ENCODE results near the gene SSBP3.
"Not testable (repeated sequence)": the region's sequence is repeated elsewhere in the genome, so short reads cannot be mapped to it uniquely, and the experiment has no call there.

Gene SSBP3

GRCh38 chr1:54436826-54437225 lies 30.6 kb upstream of the SSBP3 start:
- H3K27me3 ChIP-seq = no peaks in the 10 kb centered on the region
- no peak overlapping the region for H3K9ac ChIP-seq
- no peak overlapping the region for H3K4me2 ChIP-seq
- no peak overlapping the region for H3K4me3 ChIP-seq
- no peak overlapping the region for H3K27ac ChIP-seq
- H3K9me3 ChIP-seq (replicated peaks in 1 of 11) = no peaks in the 10 kb centered on the region
- TF ChIP-seq Cebpa-rat (IDR thresholded peaks at IDR 0.05) = no peak
- H4K20me1 ChIP-seq = no peaks in the 10 kb centered on the region
- no peaks in the 10 kb centered on the region for H3K36me3 ChIP-seq
- H3K4me1 ChIP-seq = no peaks in the 10 kb centered on the region

- Histone ChIP-seq H3K4me1 (no peaks in the 10 kb centered on the region), H3K27ac (no peak overlapping the region), H3K9ac (no peak overlapping the region), H3K9me3 (replicated peaks in 1 of 11) (no peaks in the 10 kb centered on the region), H3K27me3 (no peaks in the 10 kb centered on the region), H3K4me2 (no peak overlapping the region), H4K20me1 (no peaks in the 10 kb centered on the region), H3K36me3 (no peaks in the 10 kb centered on the region), H3K4me3 (no peak overlapping the region)
- no peak for TF ChIP-seq Cebpa-rat (IDR thresholded peaks at IDR 0.05)
Observed at GRCh38 chr1:54429838-54430237, 23.6 kb upstream of the SSBP3 start.

- Histone ChIP-seq H3K9me3 (replicated peaks in 1 of 11) (no peaks in the 10 kb centered on the region), H3K27me3 (no peaks in the 10 kb centered on the region), H3K4me2 (no peak overlapping the region), H3K4me1 (no peaks in the 10 kb centered on the region), H3K27ac (no peak overlapping the region), H3K36me3 (no peaks in the 10 kb centered on the region), H3K4me3 (no peak overlapping the region), H3K9ac (no peak overlapping the region), H4K20me1 (no peaks in the 10 kb centered on the region)
- TF ChIP-seq Cebpa-rat (IDR thresholded peaks at IDR 0.05) = no peak
Observed at GRCh38 chr1:54428837-54429518, 22.8 kb upstream of the SSBP3 start.

- no peaks in the 10 kb centered on the region for H3K9me3 ChIP-seq (replicated peaks in 1 of 11)
- no peak overlapping the region for H3K4me3 ChIP-seq
- H4K20me1 ChIP-seq = no peaks in the 10 kb centered on the region
- no peaks in the 10 kb centered on the region for H3K36me3 ChIP-seq
- no peaks in the 10 kb centered on the region for H3K27me3 ChIP-seq
- no peak overlapping the region for H3K4me2 ChIP-seq
- H3K9ac ChIP-seq = no peak overlapping the region
- no peaks in the 10 kb centered on the region for H3K4me1 ChIP-seq
- no peak for TF ChIP-seq Cebpa-rat (IDR thresholded peaks at IDR 0.05)
- no peak overlapping the region for H3K27ac ChIP-seq
Observed at GRCh38 chr1:54425152-54425584, 19.0 kb upstream of the SSBP3 start.

DNA sequence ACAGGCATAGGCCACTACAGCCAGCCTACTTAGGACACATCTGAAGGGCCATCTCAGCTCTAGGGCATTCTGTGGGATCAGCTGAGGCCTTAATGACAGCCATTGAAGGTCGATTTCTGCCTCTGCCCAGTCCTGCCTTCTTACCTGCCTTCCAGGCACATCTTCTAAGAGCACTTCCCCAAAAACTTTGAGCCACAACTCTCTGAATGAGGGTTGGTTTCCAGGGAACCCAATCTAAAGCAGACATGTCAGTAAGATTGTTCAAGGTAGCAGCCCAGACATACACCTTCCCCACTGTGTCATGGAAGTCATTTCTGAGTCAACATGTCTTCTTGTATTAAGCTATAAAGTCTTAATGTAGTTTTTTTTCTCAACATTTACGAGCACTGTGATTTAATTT lies 18.2 kb upstream of the SSBP3 start:
- TF ChIP-seq Cebpa-rat (IDR thresholded peaks at IDR 0.05) = no peak
- Histone ChIP-seq H3K4me2 (no peak overlapping the region), H4K20me1 (no peaks in the 10 kb centered on the region), H3K27ac (no peak overlapping the region), H3K27me3 (no peaks in the 10 kb centered on the region), H3K4me3 (no peak overlapping the region), H3K9me3 (replicated peaks in 1 of 11) (no peaks in the 10 kb centered on the region), H3K36me3 (no peaks in the 10 kb centered on the region), H3K9ac (no peak overlapping the region), H3K4me1 (no peaks in the 10 kb centered on the region)

- TF ChIP-seq Cebpa-rat (IDR thresholded peaks at IDR 0.05) = no peak
- no peak overlapping the region for H3K4me3 ChIP-seq
- H3K9me3 ChIP-seq (replicated peaks in 1 of 11) = no peaks in the 10 kb centered on the region
- no peaks in the 10 kb centered on the region for H3K36me3 ChIP-seq
- H3K4me1 ChIP-seq = peaks cover 0 to 21% (median 12%) of the 10 kb centered on the region in 10 experiments; a peak in 16 of 20 replicates
- no peaks in the 10 kb centered on the region for H3K27me3 ChIP-seq
- no peak overlapping the region for H3K9ac ChIP-seq
- no peak overlapping the region for H3K27ac ChIP-seq
- H4K20me1 ChIP-seq = no peaks in the 10 kb centered on the region
- no peak overlapping the region for H3K4me2 ChIP-seq
Observed at GRCh38 chr1:54421101-54421504, 14.9 kb upstream of the SSBP3 start.

DNA sequence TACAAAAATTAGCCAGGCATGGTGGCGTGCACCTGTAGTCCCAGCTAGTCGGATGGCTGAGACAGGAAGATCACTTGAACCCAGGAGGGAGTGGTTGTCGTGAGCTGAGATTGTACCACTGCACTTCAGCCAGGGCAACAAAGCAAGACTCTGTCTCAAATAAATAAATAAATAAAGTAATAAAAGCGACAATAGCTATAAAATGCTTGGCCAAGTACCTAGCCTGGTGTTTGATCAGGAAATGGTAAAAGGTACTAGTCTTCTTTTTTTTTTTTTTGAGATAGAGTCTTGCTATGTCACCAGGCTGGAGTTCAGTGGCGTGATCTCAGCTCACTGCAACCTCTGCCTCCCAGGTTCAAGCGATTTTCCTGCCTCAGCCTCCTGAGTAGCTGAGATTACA lies 12.4 kb upstream of the SSBP3 start:
- H3K4me3 ChIP-seq; H3K27me3 ChIP-seq; H3K4me2 ChIP-seq; H3K27ac ChIP-seq; H3K9ac ChIP-seq; H3K36me3 ChIP-seq; H4K20me1 ChIP-seq; H3K9me3 ChIP-seq (replicated peaks in 1 of 11): not testable (repeated sequence)
- H3K4me1 ChIP-seq = peaks cover 13 to 46% (median 23%) of the 10 kb centered on the region in 10 experiments

- Histone ChIP-seq H3K9me3 (replicated peaks in 1 of 11) (no peaks in the 10 kb centered on the region), H3K27ac (peak overlapping the region in 6 of 11 experiments; percentile 44 to 81 (median 72); a peak in 10 of 22 replicates), H3K4me1 (peaks cover 23 to 61% (median 32%) of the 10 kb centered on the region in 10 experiments), H3K36me3 (no peaks in the 10 kb centered on the region), H3K27me3 (no peaks in the 10 kb centered on the region), H3K4me3 (0 out of 20 replicates have a peak overlapping the region, but pooled peaks of 1 of the 10 experiments have one; percentile 8), H3K4me2 (peak overlapping the region; percentile 11 to 84 (median 48); a peak in 19 of 22 replicates), H4K20me1 (no peaks in the 10 kb centered on the region), H3K9ac (peak overlapping the region in 5 of 11 experiments; percentile 49 to 69 (median 67); a peak in 10 of 22 replicates)
- TF ChIP-seq Cebpa-rat (IDR thresholded peaks at IDR 0.05) = no peak
Observed at GRCh38 chr1:54417123-54417522, 10.9 kb upstream of the SSBP3 start.

GRCh38 chr1:54416435-54416834 lies 10.2 kb upstream of the SSBP3 start:
- Histone ChIP-seq H3K4me3 (no peak overlapping the region), H3K36me3 (no peaks in the 10 kb centered on the region), H3K27me3 (no peaks in the 10 kb centered on the region), H3K27ac (peak overlapping the region in 5 of 11 experiments; percentile 58 to 81 (median 74); a peak in 8 of 22 replicates), H3K9ac (peak overlapping the region in 3 of 11 experiments; percentile 49 to 69 (median 68); a peak in 4 of 22 replicates), H3K9me3 (replicated peaks in 1 of 11) (no peaks in the 10 kb centered on the region), H4K20me1 (no peaks in the 10 kb centered on the region), H3K4me1 (peaks cover 23 to 68% (median 32%) of the 10 kb centered on the region in 10 experiments), H3K4me2 (peak overlapping the region in 7 of 11 experiments; percentile 18 to 84 (median 65); a peak in 11 of 22 replicates)
- TF ChIP-seq Cebpa-rat (IDR thresholded peaks at IDR 0.05) = no peak

DNA sequence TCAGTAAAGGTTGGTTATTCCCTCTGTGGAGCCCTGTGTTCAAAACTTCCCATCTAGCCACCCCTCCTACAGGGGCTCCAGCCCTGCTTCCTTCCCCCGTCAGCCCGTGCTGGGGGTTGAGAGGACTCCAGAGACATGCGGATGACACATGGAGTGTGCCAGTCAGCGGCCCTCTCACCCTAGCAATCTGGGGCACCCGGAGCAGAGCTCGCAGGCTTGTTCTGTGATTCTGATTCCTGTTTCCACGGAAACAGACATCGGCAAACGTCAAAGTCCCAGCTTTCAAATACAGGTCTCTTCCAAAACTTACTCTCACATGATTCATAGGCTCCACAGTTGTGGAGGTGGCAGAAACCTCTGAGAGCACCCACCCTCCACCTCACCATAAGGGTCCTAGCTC lies 9.8 kb upstream of the SSBP3 start:
- Histone ChIP-seq H3K27me3 (no peaks in the 10 kb centered on the region), H3K4me2 (peak overlapping the region in 4 of 11 experiments; percentile 65 to 84 (median 76); a peak in 7 of 22 replicates), H3K4me3 (no peak overlapping the region), H3K9me3 (replicated peaks in 1 of 11) (no peaks in the 10 kb centered on the region), H4K20me1 (no peaks in the 10 kb centered on the region), H3K36me3 (no peaks in the 10 kb centered on the region), H3K4me1 (peaks cover 23 to 72% (median 32%) of the 10 kb centered on the region in 10 experiments), H3K9ac (peak overlapping the region in 1 of 11 experiments; percentile 69; a peak in 1 of 22 replicates), H3K27ac (peak overlapping the region in 3 of 11 experiments; percentile 69 to 81 (median 74); a peak in 5 of 22 replicates)
- no peak for TF ChIP-seq Cebpa-rat (IDR thresholded peaks at IDR 0.05)

All from BLaER1 treated with 17β-estradiol and CSF1 and Interleukin-3, amounts not matched to agents 10 nM and 100 nM (cell line).